CD4-positive, alpha-beta T cell treated with Interferon gamma for 1 hour (primary cell): Measurements from ENCODE around the gene BBS4.

Experiments
- DNase-seq: peaks from one replicate; pipeline ENCODE4 v3.0.0-alpha.2; 2020

Gene BBS4

GRCh38 chr15:72766780-72767179 is 80.8 kb downstream of the BBS4 start:
- no peak for DNase-seq

GRCh38 chr15:72770673-72771328 is 84.8 kb downstream of the BBS4 start:
- no peak for DNase-seq

GRCh38 chr15:72771329-72771725 is 85.3 kb downstream of the BBS4 start:
- no peak for DNase-seq

GRCh38 chr15:72774696-72775383 is 88.8 kb downstream of the BBS4 start:
- DNase-seq = no peak

- DNase-seq = no peak
Measured at GRCh38 chr15:72778796-72779195, 92.8 kb downstream of the BBS4 start.

GRCh38 chr15:72781631-72782030 is 95.6 kb downstream of the BBS4 start:
- no peak for DNase-seq

GRCh38 chr15:72782274-72783003 is 96.4 kb downstream of the BBS4 start:
- no peak for DNase-seq

- peak; percentile 67 for DNase-seq
Measured at GRCh38 chr15:72783004-72783639, 97.1 kb downstream of the BBS4 start.

- DNase-seq = peak; percentile 93
Measured at GRCh38 chr15:72783640-72784455, 97.8 kb downstream of the BBS4 start, which contains the start of gene ADPGK. Gene ADPGK, minus strand, starts transcription at chr15:72783758. Its CDS starts 67 bp downstream, at chr15:72783691.

GRCh38 chr15:72784456-72784876 is 98.5 kb downstream of the BBS4 start:
- DNase-seq = no peak

- DNase-seq = peak; percentile 70
Measured at GRCh38 chr15:72785432-72785831, 99.4 kb downstream of the BBS4 start.

GRCh38 chr15:72785841-72786240 is 99.8 kb downstream of the BBS4 start:
- no peak for DNase-seq

GRCh38 chr15:72786242-72786641 is 100.2 kb downstream of the BBS4 start:
- no peak for DNase-seq

- no peak for DNase-seq
Measured at GRCh38 chr15:72786676-72787345, 100.8 kb downstream of the BBS4 start.

GRCh38 chr15:72787526-72787925 is 101.5 kb downstream of the BBS4 start:
- DNase-seq = no peak
